GM18507 (cell line): ENCODE measurements around the gene NUP188.
"Not testable (repeated sequence)": the region's sequence is repeated elsewhere in the genome, so short reads cannot be mapped to it uniquely, and the experiment has no call there.

Experiments used
- DNase-seq: peaks from one replicate; pipeline ENCODE4 v3.0.0; 2011; ENCODE audit warnings: low read depth; ENCODE audit not compliant: insufficient read length; ENCODE audit errors: extremely low spot score
- FAIRE-seq: peaks from 2 replicates; lab custom pipeline; 2011; peaks lifted over from hg19 to GRCh38; lab: Jason Lieb, UNC

NUP188 gene

GRCh38 chr9:128940271-128940921 is 7.1 kb upstream of the NUP188 start:
- DNase-seq, result no peak
- no peak for FAIRE-seq

- no peak for FAIRE-seq
- DNase-seq, result no peak
Measured at GRCh38 chr9:128940946-128941755, 6.3 kb upstream of the NUP188 start.

GRCh38 chr9:128943832-128944620 is 3.5 kb upstream of the NUP188 start:
- DNase-seq (no peak), FAIRE-seq (no peak)

GRCh38 chr9:128944966-128945365 is 2.5 kb upstream of the NUP188 start:
- FAIRE-seq, DNase-seq: not testable (repeated sequence)

- FAIRE-seq, result no peak
- no peak for DNase-seq
Measured at GRCh38 chr9:128945798-128946501, 1.5 kb upstream of the NUP188 start.

- no peak for DNase-seq
- no peak for FAIRE-seq
Measured at GRCh38 chr9:128946571-128947276, 775 bp upstream of the NUP188 start.

- DNase-seq, result no peak
- no peak for FAIRE-seq
Measured at GRCh38 chr9:128947277-128947526, 297 bp upstream of the NUP188 start.

GRCh38 chr9:128961403-128961802 is 13.9 kb downstream of the NUP188 start:
- not testable (repeated sequence) for DNase-seq, FAIRE-seq

- no peak for FAIRE-seq
- no peak for DNase-seq
Measured at GRCh38 chr9:128969491-128969890, 22.0 kb downstream of the NUP188 start.

- DNase-seq, result no peak
- no peak for FAIRE-seq
Measured at GRCh38 chr9:128972956-128973355, 25.5 kb downstream of the NUP188 start.

- DNase-seq (no peak), FAIRE-seq (no peak)
Measured at GRCh38 chr9:128979111-128979510, 31.6 kb downstream of the NUP188 start.

GRCh38 chr9:128983536-128983935 is 36.0 kb downstream of the NUP188 start:
- DNase-seq (no peak), FAIRE-seq (no peak)

GRCh38 chr9:128986671-128987070 is 39.2 kb downstream of the NUP188 start:
- no peak for FAIRE-seq
- no peak for DNase-seq

GRCh38 chr9:128987805-128988204 is 40.3 kb downstream of the NUP188 start:
- DNase-seq (no peak), FAIRE-seq (no peak)

GRCh38 chr9:128992995-128993394 is 45.5 kb downstream of the NUP188 start:
- DNase-seq, result no peak
- no peak for FAIRE-seq

- DNase-seq, result no peak
- no peak for FAIRE-seq
Measured at GRCh38 chr9:128995791-128996190, 48.3 kb downstream of the NUP188 start.

- no peak for FAIRE-seq
- DNase-seq, result no peak
Measured at GRCh38 chr9:128998462-128998861, 51.0 kb downstream of the NUP188 start.

GRCh38 chr9:128999581-129000206 is 52.2 kb downstream of the NUP188 start:
- DNase-seq (no peak), FAIRE-seq (no peak)
